Measurements from ENCODE around the gene GGT6. TPM values are rescaled to one million over a fixed set of nuclear protein-coding genes. Genes with fewer than 3 reads are reported as not detected.

The GGT6 gene
- polyA plus RNA-seq, 1 of the 3 experiments (the other 2 are of a cell fraction) = not detected

- TF ChIP-seq, protein P1, sequence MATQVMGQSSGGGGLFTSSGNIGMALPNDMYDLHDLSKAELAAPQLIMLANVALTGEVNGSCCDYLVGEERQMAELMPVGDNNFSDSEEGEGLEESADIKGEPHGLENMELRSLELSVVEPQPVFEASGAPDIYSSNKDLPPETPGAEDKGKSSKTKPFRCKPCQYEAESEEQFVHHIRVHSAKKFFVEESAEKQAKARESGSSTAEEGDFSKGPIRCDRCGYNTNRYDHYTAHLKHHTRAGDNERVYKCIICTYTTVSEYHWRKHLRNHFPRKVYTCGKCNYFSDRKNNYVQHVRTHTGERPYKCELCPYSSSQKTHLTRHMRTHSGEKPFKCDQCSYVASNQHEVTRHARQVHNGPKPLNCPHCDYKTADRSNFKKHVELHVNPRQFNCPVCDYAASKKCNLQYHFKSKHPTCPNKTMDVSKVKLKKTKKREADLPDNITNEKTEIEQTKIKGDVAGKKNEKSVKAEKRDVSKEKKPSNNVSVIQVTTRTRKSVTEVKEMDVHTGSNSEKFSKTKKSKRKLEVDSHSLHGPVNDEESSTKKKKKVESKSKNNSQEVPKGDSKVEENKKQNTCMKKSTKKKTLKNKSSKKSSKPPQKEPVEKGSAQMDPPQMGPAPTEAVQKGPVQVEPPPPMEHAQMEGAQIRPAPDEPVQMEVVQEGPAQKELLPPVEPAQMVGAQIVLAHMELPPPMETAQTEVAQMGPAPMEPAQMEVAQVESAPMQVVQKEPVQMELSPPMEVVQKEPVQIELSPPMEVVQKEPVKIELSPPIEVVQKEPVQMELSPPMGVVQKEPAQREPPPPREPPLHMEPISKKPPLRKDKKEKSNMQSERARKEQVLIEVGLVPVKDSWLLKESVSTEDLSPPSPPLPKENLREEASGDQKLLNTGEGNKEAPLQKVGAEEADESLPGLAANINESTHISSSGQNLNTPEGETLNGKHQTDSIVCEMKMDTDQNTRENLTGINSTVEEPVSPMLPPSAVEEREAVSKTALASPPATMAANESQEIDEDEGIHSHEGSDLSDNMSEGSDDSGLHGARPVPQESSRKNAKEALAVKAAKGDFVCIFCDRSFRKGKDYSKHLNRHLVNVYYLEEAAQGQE (IDR thresholded peaks at IDR 0.05; ENCODE audit: low read depth, low read length) = no peak
These were observed 18.2 kb downstream of the GGT6 start (continued) for GRCh38 chr17:4542003-4542725.

DNA sequence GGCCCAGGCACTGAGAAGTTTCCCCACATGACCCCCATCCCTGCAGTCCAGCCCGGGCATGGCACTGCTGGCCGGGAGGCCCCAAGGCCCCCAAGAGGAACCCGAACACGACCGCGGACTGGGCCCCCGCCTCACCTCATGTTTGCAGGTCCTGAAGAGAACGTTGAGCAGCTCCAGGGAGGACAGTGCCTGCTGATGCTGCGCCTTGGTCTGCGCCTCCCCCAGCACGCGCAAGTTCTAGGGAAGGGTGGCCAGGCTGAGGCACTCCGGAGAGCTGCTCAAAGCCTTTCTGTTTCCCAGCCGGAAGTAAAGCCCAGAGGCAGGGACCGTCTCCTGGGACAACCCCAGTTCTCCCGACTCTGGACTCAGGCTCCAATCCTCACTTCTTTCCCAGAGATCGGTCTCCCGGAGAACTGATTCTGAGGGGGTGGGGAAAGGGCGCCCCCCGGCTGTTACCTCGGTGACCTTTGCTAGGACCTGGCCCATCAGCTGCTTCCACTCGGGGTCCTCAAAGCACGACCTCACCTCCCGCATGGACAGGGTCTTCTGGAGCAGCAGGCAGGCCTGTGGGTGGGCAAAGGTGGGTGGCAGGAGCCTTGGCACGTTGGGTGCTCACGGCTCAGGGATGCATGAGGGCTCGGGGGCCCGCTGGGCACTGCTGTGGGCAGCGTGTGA, 18.9 kb downstream of the GGT6 start:
- no peak for DNase-seq
- Histone ChIP-seq H3K9ac (no peak overlapping the region), H3K79me2 (ENCODE audit: insufficient read depth) (no peaks in the 10 kb centered on the region), H3K9me3 (no peaks in the 10 kb centered on the region), H3K4me3 (ENCODE audit: low read depth in 2 of 2, low read length in 1 of 2) (no peak overlapping the region), H3K36me3 (replicated peaks in 1 of 2; ENCODE audit: control insufficient read depth in 1 of 2, insufficient read depth in 2 of 2, low read length in 1 of 2) (peaks cover 7 to 79% of the 10 kb centered on the region in 2 experiments), H3F3A (replicated peaks; ENCODE audit: insufficient read depth) (no peaks in the 10 kb centered on the region), H3K27me3 (ENCODE audit: insufficient read depth) (no peaks in the 10 kb centered on the region), H4K20me1 (ENCODE audit: insufficient read depth) (no peaks in the 10 kb centered on the region), H3K4me2 (no peak overlapping the region), H2AFZ (ENCODE audit: low read depth) (no peak overlapping the region), H3K27ac (ENCODE audit: low read depth in 2 of 2, low read length in 1 of 2) (no peak overlapping the region), H3K9me2 (no peaks in the 10 kb centered on the region), H3K4me1 (ENCODE audit: control insufficient read depth in 1 of 2, insufficient read depth in 2 of 2, low read depth in 1 of 2, low read length in 1 of 2) (peaks cover 0 to 7% of the 10 kb centered on the region in 2 experiments; a peak in 1 of 4 replicates)
- 92% methylated on average over 20 of the region's 29 CpGs for WGBS (ENCODE audit: low lambda C conversion rate)
- TF ChIP-seq RXRA (IDR thresholded peaks at IDR 0.05; ENCODE audit: borderline replicate concordance, low read depth) (no peak), RAD21 (IDR thresholded peaks at IDR 0.05; ENCODE audit: low read length) (0 out of 2 replicates have a peak, but pooled peaks have one; percentile 6)
- CTCF ChIA-PET = interaction anchor here (0.9 to 2.2 kb wide), 5 partner anchors 9 to 121 kb away, joined by 3 to 10 read pairs (median 4); no protein-coding TSS in a partner anchor
- POLR2A ChIA-PET = no interaction called here

DNA sequence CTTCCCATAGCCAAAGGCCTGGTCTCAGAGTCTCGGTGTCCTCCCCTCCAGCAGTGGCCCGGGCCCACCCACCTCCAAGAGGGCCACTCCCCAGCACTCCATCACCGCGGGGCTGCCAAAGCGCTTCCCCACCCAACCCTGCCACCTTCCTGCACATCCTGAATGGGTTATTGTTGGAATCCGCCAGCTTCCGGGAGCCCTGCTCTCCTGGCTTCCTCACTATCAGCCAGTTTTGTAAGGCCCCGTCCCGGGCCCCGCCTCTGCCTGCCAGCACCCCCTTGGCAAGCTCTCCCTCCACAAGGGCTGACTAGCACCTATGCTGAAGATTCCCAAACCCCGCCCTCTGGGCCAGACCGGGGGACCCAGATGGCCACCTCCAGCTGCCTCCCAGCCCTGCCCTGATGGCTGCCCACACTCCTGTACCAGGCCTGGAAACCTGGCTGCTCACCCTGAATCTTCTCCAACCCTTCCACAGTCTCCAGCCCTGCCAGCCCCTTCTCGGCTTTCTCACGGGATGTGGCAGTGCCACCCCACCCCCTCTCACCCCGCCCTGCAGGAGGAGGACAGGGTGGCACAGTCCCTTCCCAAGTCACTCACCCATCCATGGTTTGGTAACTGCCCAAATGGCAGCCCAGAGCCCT, 19.6 kb downstream of the GGT6 start:
- DNase-seq = no peak
- no peaks in the 10 kb centered on the region for H3K9me2 ChIP-seq
- H3K27me3 ChIP-seq (ENCODE audit: insufficient read depth) = no peaks in the 10 kb centered on the region
- H3K9ac ChIP-seq = no peak overlapping the region
- H3K79me2 ChIP-seq (ENCODE audit: insufficient read depth) = no peaks in the 10 kb centered on the region
- POLR2A ChIA-PET = no interaction called here
- no peaks in the 10 kb centered on the region for H4K20me1 ChIP-seq (ENCODE audit: insufficient read depth)
- H3K9me3 ChIP-seq = no peaks in the 10 kb centered on the region
- H3K4me1 ChIP-seq (ENCODE audit: control insufficient read depth in 1 of 2, insufficient read depth in 2 of 2, low read depth in 1 of 2, low read length in 1 of 2) = peaks cover 0 to 7% of the 10 kb centered on the region in 2 experiments; a peak in 1 of 4 replicates
- CTCF ChIA-PET = interaction anchor here (0.6 to 2.2 kb wide), 5 partner anchors 8 to 120 kb away, joined by 3 to 10 read pairs (median 4); no protein-coding TSS in a partner anchor
- H2AFZ ChIP-seq (ENCODE audit: low read depth) = no peak overlapping the region
- H3K4me2 ChIP-seq = no peak overlapping the region
- H3K36me3 ChIP-seq (replicated peaks in 1 of 2; ENCODE audit: control insufficient read depth in 1 of 2, insufficient read depth in 2 of 2, low read length in 1 of 2) = peaks cover 3 to 73% of the 10 kb centered on the region in 2 experiments
- H3K27ac ChIP-seq (ENCODE audit: low read depth in 2 of 2, low read length in 1 of 2) = no peak overlapping the region
- H3K4me3 ChIP-seq (ENCODE audit: low read depth in 2 of 2, low read length in 1 of 2) = no peak overlapping the region
- H3F3A ChIP-seq (replicated peaks; ENCODE audit: insufficient read depth) = no peaks in the 10 kb centered on the region
- WGBS (ENCODE audit: low lambda C conversion rate) = 90% methylated on average over 11 of the region's 15 CpGs
- TF ChIP-seq MEF2A (IDR thresholded peaks at IDR 0.05; ENCODE audit: borderline replicate concordance, low read depth) (no peak), RFX5 (IDR thresholded peaks at IDR 0.05; ENCODE audit: low read length) (no peak), SIN3A (IDR thresholded peaks at IDR 0.05; ENCODE audit: borderline replicate concordance, low read depth, low read length) (no peak), EP300 (IDR thresholded peaks at IDR 0.05; ENCODE audit: borderline replicate concordance in 1 of 2, low read depth in 1 of 2, low read length in 1 of 2) (no peak), TCF12 (IDR thresholded peaks at IDR 0.05) (no peak), POLR2AphosphoS5 (IDR thresholded peaks at IDR 0.05; ENCODE audit: low read depth, low read length) (no peak), SMC3 (IDR thresholded peaks at IDR 0.05; ENCODE audit: low read depth, low read length) (no peak), GABPA (IDR thresholded peaks at IDR 0.05; ENCODE audit: low read depth) (no peak), RCOR1 (IDR thresholded peaks at IDR 0.05; ENCODE audit: low read length) (no peak), USF1 (IDR thresholded peaks at IDR 0.05; ENCODE audit: borderline replicate concordance, low read depth) (no peak), FOXJ3 (CRISPR knock-in tag; IDR thresholded peaks at IDR 0.05) (no peak)
- TF ChIP-seq, protein P2, sequence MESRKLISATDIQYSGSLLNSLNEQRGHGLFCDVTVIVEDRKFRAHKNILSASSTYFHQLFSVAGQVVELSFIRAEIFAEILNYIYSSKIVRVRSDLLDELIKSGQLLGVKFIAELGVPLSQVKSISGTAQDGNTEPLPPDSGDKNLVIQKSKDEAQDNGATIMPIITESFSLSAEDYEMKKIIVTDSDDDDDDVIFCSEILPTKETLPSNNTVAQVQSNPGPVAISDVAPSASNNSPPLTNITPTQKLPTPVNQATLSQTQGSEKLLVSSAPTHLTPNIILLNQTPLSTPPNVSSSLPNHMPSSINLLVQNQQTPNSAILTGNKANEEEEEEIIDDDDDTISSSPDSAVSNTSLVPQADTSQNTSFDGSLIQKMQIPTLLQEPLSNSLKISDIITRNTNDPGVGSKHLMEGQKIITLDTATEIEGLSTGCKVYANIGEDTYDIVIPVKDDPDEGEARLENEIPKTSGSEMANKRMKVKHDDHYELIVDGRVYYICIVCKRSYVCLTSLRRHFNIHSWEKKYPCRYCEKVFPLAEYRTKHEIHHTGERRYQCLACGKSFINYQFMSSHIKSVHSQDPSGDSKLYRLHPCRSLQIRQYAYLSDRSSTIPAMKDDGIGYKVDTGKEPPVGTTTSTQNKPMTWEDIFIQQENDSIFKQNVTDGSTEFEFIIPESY (IDR thresholded peaks at IDR 0.05; ENCODE audit: borderline replicate concordance, low read depth) = no peak

Measured in SK-N-SH (cell line).